CD4-positive, alpha-beta T cell (primary cell): ENCODE data around the gene SDC3. TPM values are rescaled to one million over a fixed set of nuclear protein-coding genes. Genes with fewer than 3 reads are reported as not detected.
"Not testable (repeated sequence)": the region's sequence is repeated elsewhere in the genome, so short reads cannot be mapped to it uniquely, and the experiment has no call there.

ENCODE experiments used
- ATAC-seq: fragments of 200-7000 bp; cut with Tn5 transposase; one replicate; pipeline ENCODE4 v1.10.0; 2022; ENCODE audit warnings: mild to moderate bottlenecking; ENCODE audit not compliant: poor library complexity
- CTCF ChIA-PET: fragments of 350-600 bp; sonication (Branson Sonifier 250); formaldehyde crosslinking; loops from one replicate; lab custom pipeline; 2021; ENCODE audit warnings: antibody characterized with exemption, inconsistent platforms; lab: Charles Lee
- POLR2A ChIA-PET: fragments of 350-600 bp; sonication (Branson Sonifier 250); formaldehyde crosslinking; loops from one replicate; lab custom pipeline; 2021; ENCODE audit warnings: antibody characterized with exemption, inconsistent platforms; lab: Charles Lee
- DNase-seq, 14 experiments: peaks; one replicate each; pipeline ENCODE4 v3.0.0-alpha.2; 2013 to 2020; ENCODE audit warnings: mixed read lengths in 2 of 14
- H3K27ac ChIP-seq, 2 donors: one replicate each; pipeline versions ENCODE4 v1.5.1 to v1.7.0; 2013; ENCODE audit warnings: low read length in 2 of 2, low read depth in 1 of 2, mild to moderate bottlenecking in 1 of 2
- H3K27me3 ChIP-seq, 2 experiments: 1 replicate in 1 of 2; 2 replicates in 1 of 2; pipeline versions ENCODE4 v1.6.1 to v1.7.0; 2013; ENCODE audit warnings: low read length in 2 of 2, control low read depth in 1 of 2, mild to moderate bottlenecking in 1 of 2, moderate library complexity in 1 of 2; ENCODE audit not compliant: insufficient read depth in 2 of 2, control insufficient read depth in 1 of 2
- H3K36me3 ChIP-seq: one replicate; pipeline ENCODE4 v1.6.1; 2013; ENCODE audit warnings: low read length, control low read depth; ENCODE audit not compliant: insufficient read depth
- H3K4me1 ChIP-seq: one replicate; pipeline ENCODE4 v1.6.1; 2013; ENCODE audit warnings: low read length, control low read depth; ENCODE audit not compliant: insufficient read depth
- H3K4me3 ChIP-seq: one replicate; pipeline ENCODE4 v1.5.1; 2013; ENCODE audit warnings: mild to moderate bottlenecking, low read length, moderate library complexity
- H3K9me3 ChIP-seq, 2 experiments: 1 replicate in 1 of 2; 2 replicates in 1 of 2; pipeline versions ENCODE4 v1.6.1 to v1.7.0; 2013; ENCODE audit warnings: low read length in 2 of 2, mild to moderate bottlenecking in 2 of 2, control low read depth in 1 of 2, moderate library complexity in 1 of 2; ENCODE audit not compliant: control insufficient read depth in 1 of 2, insufficient read depth in 1 of 2
- H3K27ac Mint-ChIP-seq: one replicate; pipeline ENCODE4 v1.8.0; 2020; ENCODE audit warnings: mixed read lengths
- H3K27me3 Mint-ChIP-seq: one replicate; pipeline ENCODE4 v1.8.0; 2021; ENCODE audit warnings: mixed read lengths
- H3K36me3 Mint-ChIP-seq: one replicate; pipeline ENCODE4 v1.8.0; 2021; ENCODE audit warnings: low read depth, mixed read lengths
- H3K4me1 Mint-ChIP-seq: one replicate; pipeline ENCODE4 v1.8.0; 2021; ENCODE audit warnings: low read depth, mixed read lengths
- H3K4me3 Mint-ChIP-seq: one replicate; pipeline ENCODE4 v1.8.0; 2020; ENCODE audit warnings: mild to moderate bottlenecking, mixed read lengths
- H3K9me3 Mint-ChIP-seq: one replicate; pipeline ENCODE4 v1.8.0; 2020; ENCODE audit warnings: mixed read lengths
- intact Hi-C, 2 experiments: fragments of 100-400 bp; cut with DNase I in 1 of 2; cut with micrococcal nuclease in 1 of 2; formaldehyde crosslinking; loops; one replicate each; pipeline versions ENCODE4 v1.15.1 to v1.9.0; 2023 to 2025; cut with DNase I, micrococcal nuclease
- total RNA-seq, 174 experiments: library from RNA in 2 of 174; stranded (reverse) in 2 of 174; gene quantifications; one replicate each; pipeline ENCODE4 v1.2.3 and lab custom pipeline; 2021 to 2026
- TF ChIP-seq, protein P1 (sequence below): fragments of 200-600 bp; IDR thresholded peaks from one replicate; pipeline ENCODE4 v1.8.0; 2022; ENCODE audit warnings: antibody characterized with exemption, mild to moderate bottlenecking

Gene SDC3
- total RNA-seq, 2 experiments from 2014 or later = 0.14 TPM; not detected in 1

GRCh38 chr1:30870656-30871055 lies 37.9 kb downstream of the SDC3 start:
- Mint-ChIP-seq H3K27me3 (peaks cover 4% of the 10 kb centered on the region), H3K4me3 (no peak overlapping the region), H3K4me1 (no peaks in the 10 kb centered on the region), H3K9me3 (no peaks in the 10 kb centered on the region), H3K36me3 (no peaks in the 10 kb centered on the region), H3K27ac (no peak overlapping the region)
- intact Hi-C loops = no loop called here
- Histone ChIP-seq H3K4me1 (peaks cover 7% of the 10 kb centered on the region), H3K4me3 (no peak overlapping the region), H3K27ac (no peak overlapping the region), H3K36me3 (no peaks in the 10 kb centered on the region), H3K27me3 (peaks cover 0 to 3% of the 10 kb centered on the region in 2 experiments), H3K9me3 (peaks cover 0 to 9% of the 10 kb centered on the region in 2 experiments)
- CTCF ChIA-PET = no interaction called here
- POLR2A ChIA-PET = no interaction called here
- ATAC-seq (no peak), DNase-seq (no peak)
- TF ChIP-seq, protein P1, sequence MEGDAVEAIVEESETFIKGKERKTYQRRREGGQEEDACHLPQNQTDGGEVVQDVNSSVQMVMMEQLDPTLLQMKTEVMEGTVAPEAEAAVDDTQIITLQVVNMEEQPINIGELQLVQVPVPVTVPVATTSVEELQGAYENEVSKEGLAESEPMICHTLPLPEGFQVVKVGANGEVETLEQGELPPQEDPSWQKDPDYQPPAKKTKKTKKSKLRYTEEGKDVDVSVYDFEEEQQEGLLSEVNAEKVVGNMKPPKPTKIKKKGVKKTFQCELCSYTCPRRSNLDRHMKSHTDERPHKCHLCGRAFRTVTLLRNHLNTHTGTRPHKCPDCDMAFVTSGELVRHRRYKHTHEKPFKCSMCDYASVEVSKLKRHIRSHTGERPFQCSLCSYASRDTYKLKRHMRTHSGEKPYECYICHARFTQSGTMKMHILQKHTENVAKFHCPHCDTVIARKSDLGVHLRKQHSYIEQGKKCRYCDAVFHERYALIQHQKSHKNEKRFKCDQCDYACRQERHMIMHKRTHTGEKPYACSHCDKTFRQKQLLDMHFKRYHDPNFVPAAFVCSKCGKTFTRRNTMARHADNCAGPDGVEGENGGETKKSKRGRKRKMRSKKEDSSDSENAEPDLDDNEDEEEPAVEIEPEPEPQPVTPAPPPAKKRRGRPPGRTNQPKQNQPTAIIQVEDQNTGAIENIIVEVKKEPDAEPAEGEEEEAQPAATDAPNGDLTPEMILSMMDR = no peak

GRCh38 chr1:30870035-30870434 lies 38.5 kb downstream of the SDC3 start:
- Histone ChIP-seq H3K36me3 (no peaks in the 10 kb centered on the region), H3K4me1 (peaks cover 7% of the 10 kb centered on the region), H3K27me3 (peaks cover 0 to 3% of the 10 kb centered on the region in 2 experiments), H3K4me3 (no peak overlapping the region), H3K27ac (no peak overlapping the region), H3K9me3 (peaks cover 0 to 9% of the 10 kb centered on the region in 2 experiments)
- Mint-ChIP-seq H3K4me3 (no peak overlapping the region), H3K9me3 (no peaks in the 10 kb centered on the region), H3K36me3 (no peaks in the 10 kb centered on the region), H3K27me3 (no peaks in the 10 kb centered on the region), H3K4me1 (no peaks in the 10 kb centered on the region), H3K27ac (no peak overlapping the region)
- intact Hi-C loops = no loop called here
- POLR2A ChIA-PET = no interaction called here
- CTCF ChIA-PET = no interaction called here
- TF ChIP-seq, protein P1 = no peak
- DNase-seq (no peak), ATAC-seq (no peak)

DNA sequence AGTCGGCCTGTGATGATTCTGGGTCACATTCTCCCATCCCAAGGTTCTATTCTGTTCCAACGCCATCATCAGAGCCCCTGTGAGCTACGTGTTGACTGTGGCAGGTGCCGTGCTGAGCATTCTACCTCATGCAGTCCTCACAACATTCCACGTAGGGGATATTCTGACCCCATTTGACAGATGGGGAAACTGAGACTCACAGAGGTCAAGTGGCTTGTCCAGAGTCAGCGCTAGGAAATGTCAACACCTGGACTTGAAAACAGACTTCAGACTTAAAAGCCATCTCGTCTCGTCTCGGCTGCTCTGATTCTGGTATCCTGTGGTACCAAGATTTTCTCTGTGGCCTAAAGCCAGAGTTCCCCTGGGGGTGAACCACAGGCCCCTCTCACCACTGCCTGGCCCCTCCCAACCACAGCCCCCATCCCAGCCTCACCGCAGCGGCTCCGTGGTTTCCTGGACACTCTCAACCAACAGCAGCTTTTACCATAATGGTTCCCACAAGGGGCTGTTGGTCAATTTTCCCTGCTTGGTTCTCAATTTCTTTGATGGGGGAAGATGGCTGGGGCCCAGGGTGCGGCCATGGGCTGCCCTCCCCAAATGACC lies 39.6 kb downstream of the SDC3 start:
- POLR2A ChIA-PET = no interaction called here
- CTCF ChIA-PET = no interaction called here
- intact Hi-C loops = no loop called here
- TF ChIP-seq, protein P1 = no peak
- Mint-ChIP-seq H3K27ac (no peak overlapping the region), H3K9me3 (no peaks in the 10 kb centered on the region), H3K27me3 (peaks cover 9% of the 10 kb centered on the region), H3K4me3 (no peak overlapping the region), H3K36me3 (no peaks in the 10 kb centered on the region), H3K4me1 (no peaks in the 10 kb centered on the region)
- Histone ChIP-seq H3K27me3 (peaks cover 0 to 3% of the 10 kb centered on the region in 2 experiments), H3K9me3 (peaks cover 0 to 5% of the 10 kb centered on the region in 2 experiments), H3K4me1 (peaks cover 7% of the 10 kb centered on the region), H3K27ac (no peak overlapping the region), H3K4me3 (no peak overlapping the region), H3K36me3 (no peaks in the 10 kb centered on the region)
- DNase-seq (no peak), ATAC-seq (no peak)

- H3K36me3 ChIP-seq, H3K36me3 Mint-ChIP-seq, POLR2A ChIA-PET: not testable (repeated sequence)
Measured at GRCh38 chr1:30868057-30868456, 40.5 kb downstream of the SDC3 start.

More at GRCh38 chr1:30868057-30868456, 40.5 kb downstream of the SDC3 start:
- H3K4me3 Mint-ChIP-seq, H3K27me3 ChIP-seq, H3K27ac ChIP-seq, H3K27me3 Mint-ChIP-seq, intact Hi-C loops, H3K4me1 ChIP-seq, H3K27ac Mint-ChIP-seq, DNase-seq, H3K9me3 Mint-ChIP-seq, H3K9me3 ChIP-seq, ATAC-seq, H3K4me1 Mint-ChIP-seq, H3K4me3 ChIP-seq, CTCF ChIA-PET: not testable (repeated sequence)
